Amniotic stem cell (primary cell): ENCODE measurements around the gene SNX25.
A peak's percentile ranks its signal among the peaks of the same experiment; 100 is the strongest.
"Not testable (repeated sequence)": the region's sequence is repeated elsewhere in the genome, so short reads cannot be mapped to it uniquely, and the experiment has no call there.

ENCODE experiments used
- DNase-seq: peaks from one replicate; lab custom pipeline; 2025; lab: John Stamatoyannopoulos, UW

Gene SNX25

GRCh38 chr4:185205073-185205472, 4.3 kb upstream of the SNX25 start:
- DNase-seq = not testable (repeated sequence)

- no peak for DNase-seq
Observed at GRCh38 chr4:185205697-185206342, 3.6 kb upstream of the SNX25 start.

GRCh38 chr4:185207466-185207865, 1.9 kb upstream of the SNX25 start:
- no peak for DNase-seq

GRCh38 chr4:185209852-185210101, 379 bp downstream of the SNX25 start:
- DNase-seq = not testable (repeated sequence)

- no peak for DNase-seq
Observed at GRCh38 chr4:185210102-185210981, 944 bp downstream of the SNX25 start.

- DNase-seq = no peak
Observed at GRCh38 chr4:185211035-185211434, 1.6 kb downstream of the SNX25 start.

- no peak for DNase-seq
Observed at GRCh38 chr4:185211641-185212040, 2.2 kb downstream of the SNX25 start.

GRCh38 chr4:185212581-185212980, 3.2 kb downstream of the SNX25 start:
- DNase-seq = no peak

- DNase-seq = no peak
Observed at GRCh38 chr4:185213877-185214276, 4.5 kb downstream of the SNX25 start.

- no peak for DNase-seq
Observed at GRCh38 chr4:185215261-185215660, 5.9 kb downstream of the SNX25 start.

GRCh38 chr4:185217408-185217975, 8.1 kb downstream of the SNX25 start:
- no peak for DNase-seq

- DNase-seq = no peak
Observed at GRCh38 chr4:185218312-185218711, 8.9 kb downstream of the SNX25 start.

GRCh38 chr4:185219551-185220344, 10.3 kb downstream of the SNX25 start:
- no peak for DNase-seq

GRCh38 chr4:185221491-185221890, 12.1 kb downstream of the SNX25 start:
- DNase-seq = no peak

- DNase-seq = no peak
Observed at GRCh38 chr4:185221912-185222311, 12.5 kb downstream of the SNX25 start.

- peak; percentile 57 for DNase-seq
Observed at GRCh38 chr4:185222598-185222997, 13.2 kb downstream of the SNX25 start.

GRCh38 chr4:185224597-185224996, 15.2 kb downstream of the SNX25 start:
- no peak for DNase-seq

GRCh38 chr4:185225940-185226339, 16.5 kb downstream of the SNX25 start:
- no peak for DNase-seq

GRCh38 chr4:185227131-185227551, 17.7 kb downstream of the SNX25 start:
- no peak for DNase-seq

GRCh38 chr4:185227713-185228278, 18.4 kb downstream of the SNX25 start:
- no peak for DNase-seq

- no peak for DNase-seq
Observed at GRCh38 chr4:185229021-185229818, 19.8 kb downstream of the SNX25 start.
